ENCODE data around the gene BSN.

The BSN gene

DNA sequence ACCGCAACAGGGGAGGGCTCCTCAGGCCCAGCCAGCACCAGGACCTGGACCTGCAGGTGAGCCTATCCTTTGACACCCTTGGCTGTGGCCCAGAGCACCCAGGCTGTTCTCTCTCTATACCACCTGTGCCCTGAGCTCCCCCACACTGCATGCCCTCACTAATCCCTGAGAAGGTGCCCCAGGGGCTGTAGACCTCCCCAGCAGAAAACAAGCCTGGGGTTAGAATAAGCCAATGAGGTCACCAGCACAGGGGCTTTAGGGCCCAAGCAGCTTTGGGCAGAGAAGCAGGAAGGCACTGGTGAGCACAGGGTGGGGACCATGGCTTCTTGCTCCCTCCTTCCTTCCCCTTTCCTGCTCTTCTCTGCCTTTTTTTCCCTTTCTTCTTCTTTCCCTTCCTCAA is 109.6 kb downstream of the BSN start:
- no peak overlapping the region for H3K4me3 ChIP-seq
- H3K4me1 ChIP-seq = no peaks in the 10 kb centered on the region
- H3K9me3 ChIP-seq = no peaks in the 10 kb centered on the region
- H3K27me3 ChIP-seq (ENCODE audit: low read depth) = no peaks in the 10 kb centered on the region
- DNase-seq (ENCODE audit: low spot score in 2 of 2) = no peak
- no peaks in the 10 kb centered on the region for H3K36me3 ChIP-seq (replicated peaks)
- in situ Hi-C loops (cut with MboI; ENCODE audit: low sequenced_read_pairs) = no loop called here

- Histone ChIP-seq H3K4me3 (no peak overlapping the region), H3K9me3 (no peaks in the 10 kb centered on the region), H3K36me3 (replicated peaks) (no peaks in the 10 kb centered on the region), H3K27me3 (ENCODE audit: low read depth) (no peaks in the 10 kb centered on the region), H3K4me1 (no peaks in the 10 kb centered on the region)
- in situ Hi-C loops (cut with MboI; ENCODE audit: low sequenced_read_pairs) = no loop called here
- no peak for DNase-seq (ENCODE audit: low spot score in 2 of 2)
Measured at GRCh38 chr3:49664300-49664699, 110.0 kb downstream of the BSN start.

DNA sequence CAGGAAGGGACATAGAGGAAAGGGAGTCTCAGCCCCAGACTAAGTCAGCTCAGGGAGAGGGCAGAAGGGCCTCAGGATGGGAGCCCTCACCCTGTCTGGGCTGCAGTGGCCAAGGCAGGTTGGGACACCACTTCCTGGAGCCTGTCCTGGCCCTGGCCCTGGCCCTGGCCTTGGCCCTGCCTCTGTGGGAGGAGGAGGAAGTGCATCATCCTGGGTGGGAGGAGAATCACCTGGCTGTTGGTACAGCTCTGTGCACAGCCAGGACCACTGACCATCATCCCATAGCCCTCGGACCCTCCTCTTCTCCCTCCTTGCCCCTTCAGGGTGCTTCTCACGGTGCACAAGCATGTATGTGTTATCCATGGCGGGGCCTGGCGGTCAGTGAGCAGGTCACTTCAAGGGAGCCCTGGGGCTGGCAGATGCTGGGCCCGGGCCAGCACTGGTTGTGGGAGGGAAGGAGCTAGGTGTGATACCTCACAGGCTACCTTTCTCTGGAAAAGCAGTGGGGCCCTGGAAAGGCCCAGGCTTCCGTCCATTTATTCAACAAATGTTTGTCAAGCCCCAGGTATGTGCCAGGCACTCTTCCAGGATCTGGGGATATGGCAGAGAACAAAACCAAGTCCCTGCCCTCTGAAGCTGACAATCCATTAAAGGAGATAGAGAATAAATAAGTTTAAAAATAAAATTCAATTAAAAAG is 111.7 kb downstream of the BSN start:
- in situ Hi-C loops (cut with MboI; ENCODE audit: low sequenced_read_pairs) = no loop called here
- Histone ChIP-seq H3K27me3 (ENCODE audit: low read depth) (no peaks in the 10 kb centered on the region), H3K9me3 (no peaks in the 10 kb centered on the region), H3K4me3 (no peak overlapping the region), H3K4me1 (no peaks in the 10 kb centered on the region), H3K36me3 (replicated peaks) (no peaks in the 10 kb centered on the region)
- DNase-seq (ENCODE audit: low spot score in 2 of 2) = no peak

GRCh38 chr3:49666592-49666991 is 112.3 kb downstream of the BSN start:
- Histone ChIP-seq H3K9me3 (no peaks in the 10 kb centered on the region), H3K4me1 (no peaks in the 10 kb centered on the region; the same call in 1 of the 2 replicates), H3K4me3 (no peak overlapping the region), H3K27me3 (ENCODE audit: low read depth) (no peaks in the 10 kb centered on the region), H3K36me3 (replicated peaks) (no peaks in the 10 kb centered on the region)
- in situ Hi-C loops (cut with MboI; ENCODE audit: low sequenced_read_pairs) = no loop called here
- DNase-seq (ENCODE audit: low spot score in 2 of 2) = no peak

GRCh38 chr3:49667701-49668413 is 113.6 kb downstream of the BSN start:
- H3K4me1 ChIP-seq = peaks cover 2% of the 10 kb centered on the region; the same call in 1 of the 2 replicates
- in situ Hi-C loops (cut with MboI; ENCODE audit: low sequenced_read_pairs) = no loop called here
- no peaks in the 10 kb centered on the region for H3K27me3 ChIP-seq (ENCODE audit: low read depth)
- no peak overlapping the region for H3K4me3 ChIP-seq
- no peaks in the 10 kb centered on the region for H3K36me3 ChIP-seq (replicated peaks)
- DNase-seq (ENCODE audit: low spot score in 2 of 2) = no peak
- no peaks in the 10 kb centered on the region for H3K9me3 ChIP-seq

- Histone ChIP-seq H3K4me1 (peaks cover 6% of the 10 kb centered on the region), H3K27me3 (ENCODE audit: low read depth) (no peaks in the 10 kb centered on the region), H3K9me3 (no peaks in the 10 kb centered on the region), H3K4me3 (no peak overlapping the region), H3K36me3 (replicated peaks) (no peaks in the 10 kb centered on the region; the same call in 1 of the 2 replicates)
- in situ Hi-C loops (cut with MboI; ENCODE audit: low sequenced_read_pairs) = no loop called here
- DNase-seq (ENCODE audit: low spot score in 2 of 2) = peak in 1 of 2 experiments; percentile 29
Measured at GRCh38 chr3:49668414-49668797, 114.1 kb downstream of the BSN start.

GRCh38 chr3:49668861-49669260 is 114.6 kb downstream of the BSN start:
- Histone ChIP-seq H3K4me1 (peaks cover 7% of the 10 kb centered on the region), H3K9me3 (no peaks in the 10 kb centered on the region), H3K4me3 (no peak overlapping the region), H3K36me3 (replicated peaks) (no peaks in the 10 kb centered on the region; the same call in 1 of the 2 replicates), H3K27me3 (ENCODE audit: low read depth) (no peaks in the 10 kb centered on the region)
- no peak for DNase-seq (ENCODE audit: low spot score in 2 of 2)
- in situ Hi-C loops (cut with MboI; ENCODE audit: low sequenced_read_pairs) = no loop called here

DNA sequence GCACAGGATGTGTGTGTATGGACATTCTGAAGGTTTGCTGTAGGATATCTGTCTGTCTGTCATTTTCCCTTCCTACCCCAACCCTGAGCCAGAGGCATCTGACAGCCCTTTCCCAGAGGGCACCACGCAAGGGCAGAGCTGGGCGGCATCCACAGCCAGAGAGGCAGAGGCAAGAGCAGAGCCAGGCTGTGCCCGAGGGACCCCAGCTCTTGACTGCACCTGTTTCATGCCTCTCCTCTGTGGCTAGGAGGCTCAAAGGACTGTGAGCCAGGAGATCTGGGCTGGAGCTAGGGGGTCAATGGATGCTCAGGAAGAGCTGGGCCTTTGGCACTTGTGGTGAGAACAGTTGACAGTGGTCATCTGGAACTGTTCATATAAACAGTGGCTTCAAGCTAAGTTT is 115.1 kb downstream of the BSN start:
- Histone ChIP-seq H3K4me3 (no peak overlapping the region), H3K9me3 (no peaks in the 10 kb centered on the region), H3K27me3 (ENCODE audit: low read depth) (no peaks in the 10 kb centered on the region), H3K36me3 (replicated peaks) (no peaks in the 10 kb centered on the region; the same call in none of the 2 replicates), H3K4me1 (peaks cover 7% of the 10 kb centered on the region)
- in situ Hi-C loops (cut with MboI; ENCODE audit: low sequenced_read_pairs) = no loop called here
- DNase-seq (ENCODE audit: low spot score in 2 of 2) = no peak

GRCh38 chr3:49670940-49671290 is 116.6 kb downstream of the BSN start:
- in situ Hi-C loops (cut with MboI; ENCODE audit: low sequenced_read_pairs) = loop anchor here (5.0 kb wide), 1 partner anchor 124 kb away; no protein-coding TSS in a partner anchor
- Histone ChIP-seq H3K4me1 (peaks cover 12% of the 10 kb centered on the region), H3K4me3 (no peak overlapping the region), H3K27me3 (ENCODE audit: low read depth) (no peaks in the 10 kb centered on the region), H3K36me3 (replicated peaks) (peaks cover 6% of the 10 kb centered on the region), H3K9me3 (no peaks in the 10 kb centered on the region)
- DNase-seq (ENCODE audit: low spot score in 2 of 2) = no peak

GRCh38 chr3:49671291-49672288 is 117.3 kb downstream of the BSN start:
- Histone ChIP-seq H3K36me3 (replicated peaks) (peaks cover 13% of the 10 kb centered on the region), H3K9me3 (no peaks in the 10 kb centered on the region), H3K27me3 (ENCODE audit: low read depth) (no peaks in the 10 kb centered on the region), H3K4me1 (peaks cover 12% of the 10 kb centered on the region), H3K4me3 (no peak overlapping the region)
- peak; percentile 59 to 86 for DNase-seq (ENCODE audit: low spot score in 2 of 2)
- in situ Hi-C loops (cut with MboI; ENCODE audit: low sequenced_read_pairs) = loop anchor here (5.0 kb wide), 1 partner anchor 124 kb away; no protein-coding TSS in a partner anchor

GRCh38 chr3:49673121-49673714 is 118.9 kb downstream of the BSN start:
- peak in 1 of 2 experiments; percentile 5 for DNase-seq (ENCODE audit: low spot score in 2 of 2)
- H3K4me1 ChIP-seq = peaks cover 12% of the 10 kb centered on the region
- peak overlapping the region; percentile 89 for H3K4me3 ChIP-seq
- H3K27me3 ChIP-seq (ENCODE audit: low read depth) = no peaks in the 10 kb centered on the region
- no peaks in the 10 kb centered on the region for H3K9me3 ChIP-seq
- in situ Hi-C loops (cut with MboI; ENCODE audit: low sequenced_read_pairs) = loop anchor here (5.0 kb wide), 1 partner anchor 126 kb away; no protein-coding TSS in a partner anchor
- peaks cover 29% of the 10 kb centered on the region for H3K36me3 ChIP-seq (replicated peaks)

DNA sequence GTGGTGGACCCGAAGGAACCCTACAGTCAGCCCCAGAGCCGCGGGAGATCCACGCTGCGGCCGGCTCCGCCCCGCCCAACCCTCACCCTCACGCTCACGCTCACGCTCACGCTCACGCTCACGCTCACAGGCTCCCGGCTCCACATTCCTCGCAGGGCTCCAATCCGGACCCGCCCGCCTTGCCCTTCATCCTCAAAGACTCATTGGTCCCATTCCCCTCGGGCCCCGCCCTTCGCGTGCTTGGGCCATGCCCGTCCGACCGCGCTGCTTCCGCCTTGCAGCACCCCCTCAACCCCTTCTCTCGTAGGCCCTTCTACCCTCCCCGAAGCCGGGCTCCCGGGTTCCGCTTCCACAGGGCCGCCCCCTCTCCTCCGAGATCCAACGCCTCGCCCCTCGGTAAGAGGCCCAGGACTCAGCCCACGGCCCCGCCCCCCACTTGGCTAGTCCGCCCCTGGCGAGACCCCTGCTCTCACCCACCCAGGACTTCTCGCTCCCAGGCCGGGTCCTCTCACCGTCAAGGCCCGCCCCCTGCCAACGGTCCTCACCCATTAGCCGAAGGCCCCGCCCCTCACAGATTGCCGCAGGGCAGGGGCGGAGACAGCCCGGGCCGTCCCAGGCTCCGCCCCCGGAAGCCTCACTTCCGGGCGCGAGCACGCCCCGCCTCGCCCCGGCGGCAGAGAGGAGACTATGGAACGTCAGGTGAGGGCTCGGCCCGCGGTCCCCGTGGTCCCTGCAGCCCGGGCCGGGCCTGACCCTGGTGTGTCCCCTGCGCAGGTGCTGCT is 119.6 kb downstream of the BSN start, which contains the start of gene APEH:
Gene APEH (plus strand): TSS at position 637 of the 782 bp plus-strand sequence. CDS start 51 bp downstream, at position 688.
- in situ Hi-C loops (cut with MboI; ENCODE audit: low sequenced_read_pairs) = loop anchor here (5.0 kb wide), 1 partner anchor 127 kb away; no protein-coding TSS in a partner anchor
- H3K4me3 ChIP-seq = peak within 1 kb of the TSS; percentile 89
- DNase-seq (ENCODE audit: low spot score in 2 of 2) = peak; percentile 95 to 99
- no peaks in the 10 kb centered on the region for H3K27me3 ChIP-seq (ENCODE audit: low read depth)
- H3K36me3 ChIP-seq (replicated peaks) = peaks cover 36% of the 10 kb centered on the region
- no peaks in the 10 kb centered on the region for H3K9me3 ChIP-seq
- peaks cover 12% of the 10 kb centered on the region for H3K4me1 ChIP-seq

Measured in HAP-1 (cell line).